ENCODE data around the gene CDON.

CDON gene

DNA sequence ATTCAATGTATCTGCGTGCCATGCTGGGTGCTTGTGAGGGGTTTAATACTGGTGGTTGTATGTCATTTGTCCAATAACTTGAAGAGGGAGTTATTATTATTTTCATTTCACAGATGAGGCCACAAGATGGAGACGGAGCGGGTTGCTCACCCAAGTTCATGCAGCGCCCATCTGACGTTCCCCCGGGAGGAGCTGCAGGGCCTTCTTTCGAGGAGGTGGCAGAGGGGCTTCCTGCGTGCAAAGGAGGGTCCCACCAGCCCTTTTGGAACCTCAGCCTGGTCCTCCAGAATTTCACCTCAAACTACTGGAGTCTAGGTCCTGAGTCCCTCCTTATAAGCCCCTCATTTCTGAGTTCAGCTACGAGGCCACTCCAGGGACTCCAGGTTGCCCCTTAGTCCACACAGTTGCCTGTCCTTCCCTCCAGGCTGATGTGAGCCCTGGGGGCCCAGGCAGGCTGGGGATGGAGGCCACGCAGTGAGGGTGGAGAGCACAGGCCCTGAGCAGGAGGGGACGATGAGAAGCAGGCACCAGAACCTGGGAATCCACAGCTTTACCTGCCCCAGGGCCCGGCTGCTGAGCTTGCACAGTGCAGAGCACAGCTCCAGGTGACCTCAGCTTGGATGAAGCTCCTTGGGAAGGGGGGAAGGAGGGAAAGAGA is 119.8 kb downstream of the CDON start:
- no peak for DNase-seq

DNA sequence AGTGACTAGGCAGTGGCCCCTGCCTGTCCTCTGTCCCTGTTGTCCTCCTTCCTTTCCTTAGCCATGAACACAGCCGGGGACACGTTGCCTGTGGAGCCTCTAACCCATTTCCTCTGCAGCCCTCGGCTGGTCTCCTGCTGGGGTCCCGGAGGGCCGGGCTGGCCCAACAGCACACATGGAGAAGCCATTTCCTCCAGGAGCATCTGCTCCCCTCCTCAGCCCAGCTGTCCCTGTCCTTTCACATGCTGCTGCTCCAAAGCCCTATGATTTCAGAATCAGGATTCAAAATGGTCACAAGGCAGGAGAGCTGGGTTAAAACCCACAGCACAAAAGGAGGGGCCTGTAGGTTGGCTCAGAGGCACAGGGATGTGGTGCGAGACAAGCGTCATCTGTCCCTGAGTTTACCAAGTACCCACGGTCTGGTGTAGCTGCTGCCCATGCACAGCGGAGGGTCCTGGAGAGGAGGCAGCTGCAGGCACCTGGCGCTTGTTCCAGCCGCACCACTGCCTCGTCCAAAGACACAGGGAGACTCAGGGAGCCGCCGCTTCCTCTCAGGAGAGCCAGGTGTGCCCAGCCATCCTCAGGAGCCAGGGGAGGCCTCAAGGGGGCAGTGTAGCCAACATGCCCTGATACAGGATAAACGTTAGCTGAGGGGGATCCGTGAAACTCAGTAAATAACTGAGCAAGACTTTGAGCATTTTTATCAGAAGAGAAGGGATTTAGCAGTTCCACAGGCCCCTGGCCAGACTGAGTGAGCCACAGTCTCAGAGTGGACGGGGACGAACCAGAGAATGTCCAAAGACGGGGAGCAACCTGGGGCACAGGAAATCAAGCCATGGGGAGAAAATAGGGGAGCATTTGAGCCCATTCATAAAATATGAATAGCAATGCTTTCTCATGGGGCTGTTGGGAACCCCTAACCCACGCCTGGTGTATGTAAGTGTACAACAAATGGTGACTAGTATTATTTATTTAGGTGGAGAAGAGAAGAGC is 120.8 kb downstream of the CDON start:
- DNase-seq = peak; percentile 26

DNA sequence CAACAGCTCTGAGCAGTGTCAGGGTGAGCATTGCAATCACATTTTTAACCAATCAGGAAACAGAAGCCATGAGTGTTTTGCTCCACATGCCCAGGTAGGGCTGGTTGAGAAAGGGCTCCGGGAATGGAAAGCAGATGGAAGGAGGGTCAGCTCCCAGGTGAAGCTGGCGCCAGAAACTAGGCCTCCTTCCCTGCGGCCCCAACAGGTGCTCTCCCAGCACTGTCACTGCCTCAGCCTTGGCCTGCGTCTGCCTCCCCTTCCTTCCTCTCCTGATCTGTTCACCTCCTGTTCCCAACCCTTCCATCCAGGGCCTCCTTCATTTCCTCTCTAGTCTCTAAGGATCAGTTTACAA is 121.4 kb downstream of the CDON start:
- DNase-seq = no peak

DNA sequence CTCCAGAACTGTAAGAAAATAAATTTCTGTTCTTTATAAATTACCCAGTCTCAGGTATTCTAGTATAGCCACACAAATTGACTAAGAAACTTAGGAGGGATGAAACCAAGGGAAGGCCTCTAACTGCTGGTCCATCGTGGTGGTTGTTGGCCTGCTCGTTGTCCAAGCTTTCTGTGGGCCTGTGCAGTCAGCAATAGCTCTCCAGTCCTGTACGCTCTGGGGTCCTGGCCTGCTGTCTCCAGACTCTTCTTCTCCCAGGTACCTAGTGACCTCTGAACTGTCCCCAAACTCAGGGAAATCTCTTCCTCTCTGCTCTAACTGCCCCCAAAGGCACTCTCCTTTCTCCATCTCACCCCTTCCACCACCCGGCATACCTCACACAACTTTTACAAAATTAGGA is 122.5 kb downstream of the CDON start:
- DNase-seq = no peak

DNA sequence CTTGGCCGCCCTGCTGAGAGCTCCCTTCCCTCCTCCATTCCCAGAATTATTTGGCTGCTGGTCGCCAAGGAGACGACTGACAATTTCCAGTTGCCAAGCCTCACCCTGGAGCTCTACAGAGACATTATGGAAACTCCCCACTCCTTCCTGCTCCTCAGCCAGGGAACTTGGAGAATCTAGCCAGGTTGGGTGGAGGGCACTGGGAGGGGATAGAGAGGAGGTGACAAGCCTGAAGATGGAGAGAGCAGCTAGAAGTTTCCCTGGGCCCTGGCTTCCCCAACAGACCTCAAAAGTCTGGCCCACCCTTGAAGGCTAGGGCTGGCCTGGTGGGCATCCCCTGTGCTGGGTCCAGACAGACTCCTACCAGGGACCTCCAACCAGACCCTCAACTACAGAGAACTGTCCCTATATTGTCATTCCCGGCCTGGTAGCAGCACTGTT is 123.6 kb downstream of the CDON start:
- DNase-seq = no peak

DNA sequence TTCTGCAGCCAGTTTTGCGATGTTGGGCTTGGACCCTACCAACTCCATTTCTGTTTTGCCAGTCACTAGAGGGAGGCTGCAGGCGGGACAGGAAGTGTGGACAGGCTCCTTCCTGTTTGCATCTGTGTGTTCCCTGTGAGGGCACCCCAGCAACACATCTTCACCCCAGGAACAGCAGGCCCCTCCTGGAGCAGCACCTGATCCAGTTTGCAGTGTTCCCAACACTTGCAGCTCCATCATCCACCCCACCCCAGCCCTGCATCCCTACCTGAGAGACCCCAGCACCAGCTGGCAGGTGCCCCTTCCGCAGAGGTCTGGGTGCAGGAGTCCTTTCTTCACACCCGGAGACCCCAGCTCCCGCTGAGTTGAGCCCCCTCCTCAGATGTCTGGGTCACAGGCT is 124.2 kb downstream of the CDON start:
- DNase-seq = no peak

DNA sequence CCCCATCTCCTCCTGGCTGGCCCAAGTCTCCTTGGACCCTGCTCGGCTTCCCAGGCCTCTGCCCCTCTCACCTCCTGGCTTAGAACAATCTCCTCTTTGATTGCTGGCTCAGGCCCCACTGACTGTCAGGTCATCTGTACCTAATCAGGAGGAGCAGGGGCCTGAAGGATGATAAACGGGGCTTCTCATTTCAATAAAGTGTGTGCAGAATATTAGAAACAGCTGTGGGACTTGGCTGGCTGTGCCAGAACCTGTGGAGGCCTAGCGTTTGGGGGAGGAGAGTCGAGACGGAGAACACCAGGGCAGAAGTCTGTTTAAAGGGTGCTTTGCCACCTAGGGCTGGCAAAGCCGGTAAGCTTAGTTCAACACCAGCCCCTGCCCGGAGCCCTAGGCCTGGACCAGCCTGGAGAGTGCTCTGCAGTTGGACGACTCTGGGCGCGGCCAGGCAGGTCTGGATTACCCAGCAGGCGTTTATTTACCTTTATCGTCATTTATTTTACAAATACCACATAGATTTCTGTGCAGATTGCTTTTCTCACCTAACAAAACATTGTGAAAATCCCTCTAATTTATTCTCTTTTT is 127.0 kb downstream of the CDON start:
- DNase-seq = no peak

DNA sequence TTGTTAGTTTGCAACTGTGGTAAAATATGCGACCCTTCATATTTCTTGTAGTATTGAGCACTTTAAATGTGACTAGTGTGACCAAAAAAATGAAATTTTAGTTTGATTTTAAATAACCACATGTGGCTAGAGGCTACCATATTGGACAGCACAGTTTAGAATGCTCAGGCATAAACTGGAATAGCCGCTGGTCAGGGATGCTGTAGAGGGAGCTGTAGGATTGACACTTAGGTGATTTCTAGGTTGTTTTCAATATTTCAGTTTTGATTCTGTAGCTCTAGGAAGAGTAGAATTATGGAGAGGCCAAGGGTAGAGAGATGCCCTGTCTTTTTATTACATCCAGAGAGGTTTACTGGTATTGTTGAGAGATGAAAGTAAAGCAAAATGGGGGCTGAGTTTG is 127.6 kb downstream of the CDON start:
- no peak for DNase-seq

DNA sequence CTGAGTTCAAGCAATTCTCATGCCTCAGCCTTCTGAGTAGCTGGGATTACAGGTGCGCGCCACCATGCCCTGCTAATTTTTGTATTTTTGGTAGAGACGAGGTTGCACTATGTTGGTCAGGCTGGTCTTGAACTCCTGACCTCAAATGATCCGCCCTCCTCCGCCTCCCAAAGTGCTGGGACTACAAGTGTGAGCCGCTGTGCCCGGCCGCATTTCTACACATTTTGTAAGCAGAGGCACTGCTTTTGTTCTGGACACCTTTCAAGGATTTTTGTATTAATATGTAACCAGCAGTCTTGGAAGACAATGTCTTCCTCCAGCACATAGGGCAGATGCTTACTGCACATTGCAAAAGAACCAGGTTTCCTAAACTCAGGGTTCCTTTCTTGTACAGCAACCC is 128.2 kb downstream of the CDON start:
- DNase-seq = no peak

DNA sequence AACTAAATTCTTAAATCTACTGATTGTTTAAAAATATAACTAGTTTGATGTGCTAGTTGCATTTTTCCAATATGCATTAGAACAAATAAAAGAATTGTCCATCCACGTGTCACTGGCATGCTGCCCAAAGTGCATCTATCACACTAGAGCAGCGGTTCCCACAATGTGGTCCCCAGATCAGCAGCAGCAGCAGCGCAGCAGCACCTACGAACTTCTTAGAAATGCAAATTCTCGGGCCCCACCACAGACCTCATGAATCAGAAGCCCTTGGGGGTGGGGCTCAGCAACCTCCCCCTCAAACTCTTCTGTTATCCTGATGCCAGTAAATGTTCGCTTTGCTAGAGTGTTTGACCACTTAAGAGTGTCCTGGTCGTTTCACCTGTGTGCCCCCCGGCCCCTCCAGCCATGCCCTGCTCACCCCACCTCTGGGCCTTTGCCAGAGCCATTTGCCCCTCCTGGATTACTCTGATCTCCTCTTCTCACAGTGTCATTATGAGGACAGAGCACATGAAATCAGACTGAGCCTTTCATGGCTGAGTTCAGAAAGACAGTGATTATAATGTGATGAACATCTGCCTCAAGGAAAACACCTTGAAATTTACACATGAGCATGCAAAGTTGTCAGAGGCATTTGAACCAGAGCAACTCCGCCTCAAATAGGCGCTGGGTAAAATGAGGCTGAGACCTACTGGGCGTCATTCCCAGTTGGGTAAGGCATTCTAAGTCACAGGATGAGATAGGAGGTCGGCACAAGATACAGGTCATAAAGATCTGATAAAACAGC is 129.4 kb downstream of the CDON start:
- no peak for DNase-seq

DNA sequence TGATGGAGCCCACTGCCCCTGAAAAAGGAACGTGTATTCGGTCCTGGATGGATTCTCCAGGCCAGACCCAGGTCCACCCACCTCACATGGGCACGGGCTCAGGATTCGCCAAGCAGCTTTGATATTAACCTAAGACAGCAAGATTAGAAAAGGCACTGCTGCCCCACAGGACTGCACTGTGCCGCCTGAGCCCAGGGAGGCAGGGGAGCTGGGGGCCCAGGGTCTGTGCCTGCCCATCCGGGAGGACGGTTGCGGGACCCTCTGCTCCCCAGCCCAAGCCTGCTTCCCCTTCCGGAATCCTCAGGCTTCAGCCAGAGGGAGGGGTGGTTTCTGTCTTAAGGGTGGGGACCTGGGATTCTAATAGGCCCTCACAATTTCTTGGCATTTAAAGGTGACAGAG is 130.4 kb downstream of the CDON start:
- no peak for DNase-seq

DNA sequence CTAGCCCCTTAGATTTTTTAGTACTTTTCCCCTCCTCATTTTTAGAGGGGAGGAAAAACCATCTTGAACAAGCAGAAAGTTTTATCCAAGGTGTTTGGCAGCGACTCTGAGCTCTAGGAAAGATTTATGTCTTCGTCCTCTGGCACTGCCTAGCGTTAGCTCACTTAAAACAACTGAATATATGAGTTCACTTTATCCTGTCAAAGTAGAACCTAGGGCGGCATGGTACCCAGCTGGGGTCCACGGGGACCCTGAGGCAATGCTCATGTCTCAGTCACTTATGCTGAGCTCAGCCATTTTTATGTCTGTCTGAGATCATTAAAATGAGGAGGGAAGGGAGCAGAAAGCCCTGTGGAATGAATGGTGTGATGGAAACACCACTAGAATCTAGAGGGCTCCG is 131.0 kb downstream of the CDON start:
- no peak for DNase-seq

DNA sequence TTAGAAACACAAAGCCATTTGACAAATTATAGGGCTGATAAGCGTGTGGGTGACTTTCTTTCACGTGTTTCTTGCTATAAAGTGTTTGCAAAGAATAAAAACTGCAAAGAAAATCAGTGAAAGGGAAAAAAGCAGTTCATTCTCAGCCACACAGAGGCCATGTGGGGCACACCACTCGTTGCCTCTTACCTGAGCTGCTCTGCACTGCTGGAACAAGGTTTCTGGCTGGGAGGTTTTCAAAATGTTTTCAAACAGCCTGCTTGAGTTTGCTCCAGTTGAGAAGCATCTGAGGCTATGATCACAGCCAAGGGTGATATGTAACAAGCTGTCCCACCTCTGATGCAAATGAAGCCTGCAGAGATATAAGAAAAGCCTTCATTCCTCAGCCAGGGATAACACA is 131.6 kb downstream of the CDON start:
- DNase-seq = no peak

DNA sequence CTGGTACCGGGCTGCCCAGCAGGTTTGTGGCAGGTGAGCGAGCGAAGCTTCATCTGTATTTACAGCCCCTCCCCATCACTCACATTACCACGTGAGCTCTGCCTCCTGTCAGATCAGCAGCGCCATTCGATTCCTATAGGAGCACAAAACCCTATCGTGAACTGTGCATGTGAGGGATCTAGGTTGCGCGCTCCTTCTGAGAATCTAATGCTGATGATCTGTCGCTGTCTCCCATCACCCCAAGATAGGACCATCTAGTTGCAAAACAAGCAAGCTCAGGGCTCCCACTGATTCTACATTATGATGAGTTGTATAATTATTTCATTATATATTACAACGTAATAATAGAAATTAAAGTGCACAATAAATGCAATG is 132.6 kb downstream of the CDON start:
- DNase-seq = no peak

DNA sequence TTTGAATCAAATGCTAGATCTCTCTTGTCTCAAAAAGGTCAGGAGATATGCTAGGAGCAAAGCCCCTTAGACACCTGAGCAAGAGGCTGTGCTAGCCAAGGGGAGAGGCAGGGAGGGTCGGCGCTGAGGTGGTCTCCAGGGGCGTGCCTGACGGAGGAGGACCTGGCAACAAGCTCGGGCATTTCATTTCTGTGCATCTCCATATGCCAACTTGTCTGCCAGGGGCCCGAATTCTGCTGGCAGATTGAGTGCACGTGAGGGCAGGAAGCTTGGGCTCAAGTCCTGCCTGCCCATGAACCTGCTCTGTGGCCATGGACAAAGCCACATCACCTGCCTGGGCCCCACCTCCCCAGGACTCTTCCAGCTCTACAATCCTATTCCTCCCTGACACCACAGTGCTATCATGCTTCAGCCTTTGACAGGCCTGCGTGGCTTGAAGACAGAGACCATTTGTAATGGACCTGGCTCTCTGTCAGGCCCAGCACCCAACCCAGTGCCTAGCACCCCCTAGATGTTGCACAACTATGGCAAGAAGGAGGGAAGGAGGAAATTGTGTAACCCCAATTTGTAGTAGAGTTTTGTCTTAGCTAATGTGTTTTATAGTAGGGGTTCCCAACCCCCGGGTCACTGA is 133.1 kb downstream of the CDON start:
- no peak for DNase-seq

DNA sequence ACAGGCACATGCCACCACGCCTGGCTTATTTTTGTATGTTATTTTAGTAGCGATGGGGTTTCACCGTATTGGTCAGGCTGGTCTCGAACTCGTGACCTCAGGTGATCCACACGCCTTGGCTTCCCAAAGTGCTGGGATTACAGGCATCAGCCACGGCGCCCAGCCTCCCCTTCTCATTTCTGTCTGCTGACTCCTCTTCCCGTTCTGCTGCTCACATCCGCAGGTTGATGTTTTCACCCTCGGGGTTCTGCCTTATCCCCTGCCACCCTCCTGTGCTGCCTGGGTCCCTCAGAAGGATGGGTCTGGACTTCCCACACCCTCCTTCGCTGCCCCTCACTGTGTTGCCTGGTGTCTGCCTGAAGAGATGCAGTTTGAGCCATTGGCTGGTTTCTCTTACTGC is 136.0 kb downstream of the CDON start:
- no peak for DNase-seq

DNA sequence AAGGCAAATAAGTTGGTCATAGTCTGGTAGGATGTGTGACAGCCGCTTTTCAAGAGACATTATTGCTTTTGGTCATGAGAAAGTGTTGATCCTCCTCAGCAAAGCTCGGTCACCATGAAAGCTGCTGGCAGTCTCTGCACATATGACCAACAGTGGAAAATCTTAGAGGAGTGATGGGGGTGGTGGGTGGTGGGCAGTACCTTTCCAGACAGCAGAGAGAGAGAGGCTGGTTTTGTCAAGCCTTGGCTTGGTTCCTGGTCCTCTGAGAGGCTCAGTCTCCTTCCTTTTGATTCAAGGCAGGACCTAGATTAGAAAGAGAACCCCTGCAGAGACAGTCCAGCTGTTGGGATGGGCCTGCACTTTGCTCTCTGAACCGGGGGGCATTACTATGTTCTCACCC is 136.9 kb downstream of the CDON start:
- DNase-seq = no peak

DNA sequence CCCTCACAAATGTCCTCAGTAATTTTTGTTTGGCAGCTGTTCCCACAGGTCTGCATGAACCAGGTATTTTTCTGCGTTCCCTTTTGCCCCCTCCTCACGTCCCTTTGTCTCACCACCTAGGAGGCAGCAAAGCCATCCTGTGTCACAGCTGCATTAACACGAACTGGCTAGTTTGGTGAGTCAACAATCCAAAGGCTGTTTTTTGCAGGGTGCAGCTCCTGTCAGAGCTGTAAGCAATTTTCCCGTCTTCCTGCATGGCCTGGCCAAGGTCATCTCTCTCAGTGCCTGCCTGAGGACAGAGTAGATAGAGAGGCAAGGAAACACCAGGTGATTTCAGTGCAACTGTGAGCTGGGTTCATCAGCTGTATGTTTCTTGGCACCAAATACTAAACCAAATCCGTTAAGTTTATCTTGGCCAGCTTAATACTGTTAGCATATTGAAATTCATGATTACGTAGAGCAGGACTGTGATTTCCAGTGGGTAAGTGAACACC is 137.4 kb downstream of the CDON start:
- DNase-seq = no peak

DNA sequence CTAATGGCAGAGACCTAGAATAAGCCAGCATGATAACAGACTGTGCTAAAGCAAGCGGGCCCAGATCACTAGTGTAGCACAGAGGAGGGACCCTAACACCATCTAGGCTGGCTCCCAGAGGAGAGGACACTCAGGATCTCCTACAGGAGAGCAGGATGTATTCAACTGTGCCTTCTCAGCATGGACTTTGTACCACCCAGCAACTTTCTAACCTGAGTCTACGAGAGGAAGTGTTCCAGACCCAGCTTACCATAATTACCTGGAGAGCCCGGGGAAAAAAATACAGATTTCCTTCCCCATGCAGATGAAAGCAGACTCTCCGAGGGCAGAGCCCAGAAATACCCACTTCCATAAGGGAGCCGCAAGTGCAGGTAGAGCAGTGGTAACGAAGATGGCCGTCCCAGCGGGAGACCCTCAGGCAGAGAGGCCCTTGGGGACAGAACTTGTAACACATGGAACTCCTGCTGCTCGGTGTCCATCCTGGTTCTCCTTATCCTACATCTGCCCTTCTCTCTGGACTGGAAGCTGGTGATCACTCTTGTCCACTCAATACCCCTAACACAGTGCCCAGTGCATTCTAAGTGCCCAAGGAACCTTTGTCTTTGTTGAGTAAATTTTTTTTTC is 138.2 kb downstream of the CDON start:
- DNase-seq = no peak

DNA sequence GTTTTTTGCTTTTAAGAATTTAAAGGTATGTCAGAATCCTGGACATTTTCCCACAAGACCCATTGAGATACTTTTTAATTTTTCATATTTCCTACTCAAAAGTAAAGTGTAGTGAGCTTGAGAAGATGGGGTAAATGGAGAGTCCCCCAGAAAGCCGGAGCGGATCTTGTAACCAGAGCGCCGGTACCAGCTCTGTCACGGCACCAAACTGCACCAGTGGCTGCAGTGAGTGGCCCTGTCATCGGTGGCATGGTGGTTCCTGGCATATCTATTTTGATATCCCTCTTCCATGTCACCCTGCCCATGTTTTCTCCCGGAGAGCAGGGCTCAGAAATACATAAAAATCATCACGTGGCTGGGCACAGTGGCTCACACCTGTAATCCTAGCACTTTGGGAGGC is 139.0 kb downstream of the CDON start:
- no peak for DNase-seq

DNA sequence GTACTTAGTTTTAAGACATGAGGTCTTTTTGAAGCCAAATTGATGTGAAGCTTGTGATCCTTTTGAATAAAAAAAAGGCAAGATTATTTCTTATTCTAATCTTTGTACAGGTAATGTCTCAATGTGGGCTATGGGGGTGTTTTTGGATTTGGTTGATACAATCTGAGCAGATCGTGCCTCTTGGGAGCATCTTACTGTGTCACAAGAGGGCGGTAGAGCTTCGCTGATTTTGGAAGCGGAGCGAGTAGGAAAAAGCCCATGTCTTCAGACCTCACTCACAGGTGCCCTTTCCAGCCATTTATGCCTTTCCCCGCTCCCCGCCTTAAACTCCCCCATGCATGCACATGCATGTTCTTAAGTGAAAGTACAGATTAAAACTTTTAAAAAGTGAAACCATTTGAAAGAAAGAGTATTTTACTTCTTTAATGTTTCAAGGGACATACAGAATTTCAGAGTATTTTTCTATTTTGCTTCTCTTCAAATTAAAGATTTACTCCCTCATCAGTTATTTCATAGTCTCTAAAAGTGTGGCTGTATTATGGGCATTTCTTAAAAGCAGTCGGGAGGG is 139.6 kb downstream of the CDON start:
- peak; percentile 32 for DNase-seq

DNA sequence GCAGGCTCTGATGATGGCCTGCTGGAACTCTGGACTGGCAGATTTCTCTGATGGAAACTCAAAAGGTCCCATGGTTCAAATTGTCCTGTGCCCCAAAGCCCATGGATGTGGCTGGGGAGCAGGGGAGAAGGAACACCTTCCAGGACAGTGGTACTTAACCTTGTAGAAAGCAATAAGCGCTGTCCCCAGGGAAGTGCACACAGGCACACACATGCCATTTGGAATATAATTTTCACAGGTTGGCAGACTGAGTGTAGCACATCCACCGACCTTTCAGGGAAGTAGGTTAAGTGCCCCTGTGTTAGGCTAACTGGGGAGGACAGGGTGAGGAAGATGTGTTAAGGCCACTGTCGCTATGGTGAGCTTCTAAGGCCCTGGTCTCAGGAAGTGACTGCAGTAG is 140.5 kb downstream of the CDON start:
- no peak for DNase-seq

Measured in T-helper 9 cell (primary cell).